ENCODE measurements around the gene CHN2. TPM values are rescaled to one million over a fixed set of nuclear protein-coding genes. Genes with fewer than 3 reads are reported as not detected.

CHN2 gene
- total RNA-seq, 2 donors from 2014 or later = 0.91 to 1.2 TPM

- Mint-ChIP-seq H3K27ac (no peak overlapping the region), H3K36me3 (ENCODE audit: insufficient read depth in 2 of 2) (no peaks in the 10 kb centered on the region), H3K27me3 (ENCODE audit: low read depth) (no peaks in the 10 kb centered on the region), H3K9me3 (no peaks in the 10 kb centered on the region), H3K4me1 (ENCODE audit: low read depth) (peaks cover 4% of the 10 kb centered on the region), H3K4me3 (no peak overlapping the region)
- DNase-seq = no peak
- ATAC-seq (replicated peaks in 1 of 2) = no peak
These were observed 176.9 kb downstream of the CHN2 start for GRCh38 chr7:29371472-29371871.

GRCh38 chr7:29372351-29373090 is 177.9 kb downstream of the CHN2 start:
- ATAC-seq (replicated peaks in 1 of 2) = no peak
- no peak for DNase-seq
- no peaks in the 10 kb centered on the region for H3K9me3 Mint-ChIP-seq
- no peaks in the 10 kb centered on the region for H3K27me3 Mint-ChIP-seq (ENCODE audit: low read depth)
- H3K4me3 Mint-ChIP-seq = no peak overlapping the region
- no peaks in the 10 kb centered on the region for H3K36me3 Mint-ChIP-seq (ENCODE audit: insufficient read depth in 2 of 2)
- H3K27ac Mint-ChIP-seq = no peak overlapping the region
- H3K4me1 Mint-ChIP-seq (ENCODE audit: low read depth) = peaks cover 4% of the 10 kb centered on the region

- H3K4me1 Mint-ChIP-seq (ENCODE audit: low read depth) = no peaks in the 10 kb centered on the region
- DNase-seq = no peak
- H3K4me3 Mint-ChIP-seq = no peak overlapping the region
- no peaks in the 10 kb centered on the region for H3K9me3 Mint-ChIP-seq
- ATAC-seq (replicated peaks in 1 of 2) = no peak
- no peaks in the 10 kb centered on the region for H3K36me3 Mint-ChIP-seq (ENCODE audit: insufficient read depth in 2 of 2)
- H3K27me3 Mint-ChIP-seq (ENCODE audit: low read depth) = no peaks in the 10 kb centered on the region
- H3K27ac Mint-ChIP-seq = no peak overlapping the region
These were observed 181.3 kb downstream of the CHN2 start for GRCh38 chr7:29375641-29376562.

GRCh38 chr7:29377718-29378117 is 183.1 kb downstream of the CHN2 start:
- ATAC-seq (replicated peaks in 1 of 2) (no peak), DNase-seq (no peak)
- H3K27ac Mint-ChIP-seq = no peak overlapping the region
- no peak overlapping the region for H3K4me3 Mint-ChIP-seq
- H3K27me3 Mint-ChIP-seq (ENCODE audit: low read depth) = no peaks in the 10 kb centered on the region
- no peaks in the 10 kb centered on the region for H3K9me3 Mint-ChIP-seq
- no peaks in the 10 kb centered on the region for H3K36me3 Mint-ChIP-seq (ENCODE audit: insufficient read depth in 2 of 2)
- H3K4me1 Mint-ChIP-seq (ENCODE audit: low read depth) = no peaks in the 10 kb centered on the region

GRCh38 chr7:29379551-29379950 is 185.0 kb downstream of the CHN2 start:
- Mint-ChIP-seq H3K9me3 (no peaks in the 10 kb centered on the region), H3K27ac (no peak overlapping the region), H3K27me3 (ENCODE audit: low read depth) (no peaks in the 10 kb centered on the region), H3K4me1 (ENCODE audit: low read depth) (no peaks in the 10 kb centered on the region), H3K36me3 (ENCODE audit: insufficient read depth in 2 of 2) (no peaks in the 10 kb centered on the region), H3K4me3 (no peak overlapping the region)
- no peak for ATAC-seq (replicated peaks in 1 of 2)
- DNase-seq = no peak

- Mint-ChIP-seq H3K9me3 (no peaks in the 10 kb centered on the region), H3K27ac (no peak overlapping the region), H3K27me3 (ENCODE audit: low read depth) (no peaks in the 10 kb centered on the region), H3K36me3 (ENCODE audit: insufficient read depth in 2 of 2) (no peaks in the 10 kb centered on the region), H3K4me3 (no peak overlapping the region), H3K4me1 (ENCODE audit: low read depth) (no peaks in the 10 kb centered on the region)
- DNase-seq = no peak
- no peak for ATAC-seq (replicated peaks in 1 of 2)
These were observed 186.9 kb downstream of the CHN2 start for GRCh38 chr7:29381206-29382094.

GRCh38 chr7:29384277-29384676 is 189.7 kb downstream of the CHN2 start:
- no peaks in the 10 kb centered on the region for H3K27me3 Mint-ChIP-seq (ENCODE audit: low read depth)
- no peaks in the 10 kb centered on the region for H3K9me3 Mint-ChIP-seq
- no peak for ATAC-seq (replicated peaks in 1 of 2)
- no peaks in the 10 kb centered on the region for H3K4me1 Mint-ChIP-seq (ENCODE audit: low read depth)
- no peak overlapping the region for H3K4me3 Mint-ChIP-seq
- DNase-seq = no peak
- H3K27ac Mint-ChIP-seq = no peak overlapping the region
- H3K36me3 Mint-ChIP-seq (ENCODE audit: insufficient read depth in 2 of 2) = no peaks in the 10 kb centered on the region

- Mint-ChIP-seq H3K36me3 (ENCODE audit: insufficient read depth in 2 of 2) (no peaks in the 10 kb centered on the region), H3K9me3 (no peaks in the 10 kb centered on the region), H3K27ac (no peak overlapping the region), H3K4me3 (no peak overlapping the region), H3K27me3 (ENCODE audit: low read depth) (no peaks in the 10 kb centered on the region), H3K4me1 (ENCODE audit: low read depth) (no peaks in the 10 kb centered on the region)
- DNase-seq (no peak), ATAC-seq (replicated peaks in 1 of 2) (no peak)
These were observed 190.7 kb downstream of the CHN2 start for GRCh38 chr7:29385214-29385814.

GRCh38 chr7:29386196-29386765 is 191.7 kb downstream of the CHN2 start:
- H3K27me3 Mint-ChIP-seq (ENCODE audit: low read depth) = peaks cover under 1% of the 10 kb centered on the region
- H3K4me1 Mint-ChIP-seq (ENCODE audit: low read depth) = no peaks in the 10 kb centered on the region
- no peaks in the 10 kb centered on the region for H3K36me3 Mint-ChIP-seq (ENCODE audit: insufficient read depth in 2 of 2)
- no peak overlapping the region for H3K4me3 Mint-ChIP-seq
- no peak overlapping the region for H3K27ac Mint-ChIP-seq
- no peak for ATAC-seq (replicated peaks in 1 of 2)
- no peaks in the 10 kb centered on the region for H3K9me3 Mint-ChIP-seq
- no peak for DNase-seq

GRCh38 chr7:29391262-29391661 is 196.7 kb downstream of the CHN2 start:
- Mint-ChIP-seq H3K4me1 (ENCODE audit: low read depth) (no peaks in the 10 kb centered on the region), H3K4me3 (no peak overlapping the region), H3K27me3 (ENCODE audit: low read depth) (peaks cover 5% of the 10 kb centered on the region), H3K36me3 (ENCODE audit: insufficient read depth in 2 of 2) (no peaks in the 10 kb centered on the region), H3K9me3 (no peaks in the 10 kb centered on the region), H3K27ac (no peak overlapping the region)
- ATAC-seq (replicated peaks in 1 of 2) (no peak), DNase-seq (no peak)

GRCh38 chr7:29394321-29394720 is 199.7 kb downstream of the CHN2 start:
- Mint-ChIP-seq H3K4me3 (no peak overlapping the region), H3K9me3 (no peaks in the 10 kb centered on the region), H3K4me1 (ENCODE audit: low read depth) (no peaks in the 10 kb centered on the region), H3K27me3 (ENCODE audit: low read depth) (peaks cover 5% of the 10 kb centered on the region), H3K36me3 (ENCODE audit: insufficient read depth in 2 of 2) (no peaks in the 10 kb centered on the region), H3K27ac (no peak overlapping the region)
- no peak for DNase-seq
- ATAC-seq (replicated peaks in 1 of 2) = no peak

- H3K27me3 Mint-ChIP-seq (ENCODE audit: low read depth) = peaks cover 2% of the 10 kb centered on the region
- H3K27ac Mint-ChIP-seq = no peak overlapping the region
- no peaks in the 10 kb centered on the region for H3K4me1 Mint-ChIP-seq (ENCODE audit: low read depth)
- H3K36me3 Mint-ChIP-seq (ENCODE audit: insufficient read depth in 2 of 2) = no peaks in the 10 kb centered on the region
- DNase-seq (no peak), ATAC-seq (replicated peaks in 1 of 2) (no peak)
- no peak overlapping the region for H3K4me3 Mint-ChIP-seq
- H3K9me3 Mint-ChIP-seq = no peaks in the 10 kb centered on the region
These were observed 202.0 kb downstream of the CHN2 start for GRCh38 chr7:29396563-29396962.
